K562 (cell line): ENCODE data around the gene CCDC88C. TPM values are rescaled to one million over a fixed set of nuclear protein-coding genes. Genes with fewer than 3 reads are reported as not detected.
A peak's percentile ranks its signal among the peaks of the same experiment; 100 is the strongest.

ENCODE experiments used
- ATAC-seq: fragments of 200-7000 bp; cut with Tn5 transposase; 3 replicates; pipeline ENCODE4 v1.9.1; 2020; ENCODE audit warnings: moderate library complexity
- BruUV-seq: library from RNA; stranded (reverse); fragments of 400-500 nt; replicated peaks from 2 replicates; lab custom pipeline; 2021; lab: Mats Ljungman, UMichigan
- CTCF ChIA-PET: fragments of 300-600 bp; formaldehyde crosslinking; extraction: SDS; loops from one replicate; lab custom pipeline; 2021; ENCODE audit warnings: low intra/inter-chr PET ratio; lab: Yijun Ruan, JAX
- POLR2A ChIA-PET: fragments of 300-600, 350-650 bp; sonication (Branson Sonifier 250); formaldehyde crosslinking; extraction: SDS; loops from one replicate; lab custom pipeline; 2021; ENCODE audit warnings: antibody characterized with exemption, inconsistent platforms; lab: Yijun Ruan, JAX
- DNase-seq, 4 experiments: peaks; one replicate each; pipeline versions ENCODE4 v3.0.0 to v3.0.0-alpha.2; 2011 to 2018; ENCODE audit warnings: low spot score in 3 of 4, mixed read lengths in 3 of 4; ENCODE audit errors: extremely low read depth in 1 of 4
- FAIRE-seq: peaks from 2 replicates; lab custom pipeline; 2011; peaks lifted over from hg19 to GRCh38; lab: Jason Lieb, UNC
- H2AFZ ChIP-seq: 2 replicates; pipeline ENCODE4 v1.6.0; 2011; ENCODE audit warnings: low read depth, low read length, control low read depth, inconsistent platforms
- H3K27ac ChIP-seq: fragments of 200-600 bp; 3 replicates; pipeline ENCODE4 v1.8.0; 2011; ENCODE audit warnings: low read depth, mild to moderate bottlenecking, control low read depth, inconsistent platforms, low read length, moderate library complexity, mixed read lengths; ENCODE audit errors: extremely low read depth
- H3K27me3 ChIP-seq, 2 experiments: fragments of 300-600 bp in 1 of 2; 2 replicates in 1 of 2; 3 replicates in 1 of 2; pipeline versions ENCODE4 v1.6.0 to v1.8.0; 2011; ENCODE audit warnings: inconsistent platforms in 2 of 2, low read length in 2 of 2, mild to moderate bottlenecking in 1 of 2, mixed read lengths in 1 of 2, moderate library complexity in 1 of 2; ENCODE audit not compliant: control insufficient read depth in 2 of 2, insufficient read depth in 2 of 2
- H3K36me3 ChIP-seq: fragments of 300-600 bp; 3 replicates; pipeline ENCODE4 v1.8.0; 2011; ENCODE audit warnings: mild to moderate bottlenecking, low read length, inconsistent platforms; ENCODE audit not compliant: control insufficient read depth, insufficient read depth
- H3K4me1 ChIP-seq, 2 experiments: fragments of 200-600 bp in 1 of 2; replicated peaks in 1 of 2; 2 replicates in 1 of 2; 3 replicates in 1 of 2; pipeline versions ENCODE4 v1.5.1 to v1.8.0; 2011; ENCODE audit warnings: inconsistent platforms in 2 of 2, low read length in 2 of 2, mild to moderate bottlenecking in 1 of 2, mixed read lengths in 1 of 2, moderate library complexity in 1 of 2; ENCODE audit not compliant: control insufficient read depth in 2 of 2, insufficient read depth in 2 of 2
- H3K4me2 ChIP-seq: 2 replicates; pipeline ENCODE4 v1.6.1; 2011; ENCODE audit warnings: low read length, control low read depth, inconsistent platforms, mixed read lengths; ENCODE audit not compliant: insufficient read depth
- H3K4me3 ChIP-seq: fragments of 200-600 bp; sonication (generic), shearing (Covaris generic); 2 replicates; pipeline ENCODE4 v1.5.1; 2016; ENCODE audit warnings: control low read depth, inconsistent platforms
- H3K79me2 ChIP-seq: fragments of 200-600 bp; 3 replicates; pipeline ENCODE4 v1.8.0; 2011; ENCODE audit warnings: low read length, inconsistent platforms; ENCODE audit not compliant: control insufficient read depth, insufficient read depth
- H3K9ac ChIP-seq, 2 experiments: 2 replicates each; pipeline versions ENCODE4 v1.6.0 to v1.6.1; 2011; ENCODE audit warnings: low read depth in 2 of 2, low read length in 2 of 2, control low read depth in 1 of 2, inconsistent platforms in 1 of 2, mild to moderate bottlenecking in 1 of 2, mixed read lengths in 1 of 2; ENCODE audit not compliant: insufficient read depth in 1 of 2
- H3K9me1 ChIP-seq: one replicate; pipeline ENCODE4 v1.6.0; 2011; ENCODE audit warnings: inconsistent platforms, mild to moderate bottlenecking, low read length, moderate library complexity; ENCODE audit not compliant: control insufficient read depth, insufficient read depth
- H3K9me3 ChIP-seq: replicated peaks from 2 replicates; pipeline ENCODE4 v1.5.1; 2011; ENCODE audit warnings: low read depth, low read length, inconsistent platforms; ENCODE audit not compliant: control insufficient read depth, insufficient read depth
- H4K20me1 ChIP-seq: replicated peaks from 2 replicates; pipeline ENCODE4 v1.6.1; 2011; ENCODE audit warnings: low read length, inconsistent platforms, mixed read lengths; ENCODE audit not compliant: control insufficient read depth, insufficient read depth
- BCOR ChIP-seq: fragments of 450-650 bp; IDR thresholded peaks from 2 replicates; pipeline ENCODE4 v1.6.1; 2016
- CBX3 ChIP-seq, 2 experiments: IDR thresholded peaks; 1 replicate in 1 of 2; 2 replicates in 1 of 2; pipeline ENCODE4 v1.6.1; 2012; ENCODE audit warnings: inconsistent platforms in 2 of 2, low read length in 2 of 2, borderline replicate concordance in 1 of 2, control low read depth in 1 of 2
- MYC ChIP-seq, 2 experiments: fragments of 250-450 bp in 1 of 2; sonication (Bioruptor Pico) in 1 of 2; IDR thresholded peaks; 2 replicates each; pipeline versions ENCODE4 v1.5.1 to v1.6.1; 2012 to 2021; ENCODE audit warnings: low read depth in 2 of 2, borderline replicate concordance in 1 of 2, improper control_type of control experiment in 1 of 2, low read length in 1 of 2, mild to moderate bottlenecking in 1 of 2, moderate library complexity in 1 of 2
- NRF1 ChIP-seq, 2 experiments: fragments of 450-650 bp; IDR thresholded peaks in 1 of 2; conservative IDR thresholded peaks in 1 of 2; 2 replicates each; pipeline ENCODE4 v1.6.1; 2014; ENCODE audit warnings: mild to moderate bottlenecking in 2 of 2
- RAD21 ChIP-seq, 2 experiments: fragments of 250-450 bp in 1 of 2; fragments of 450-650 bp in 1 of 2; sonication (Bioruptor Pico) in 1 of 2; formaldehyde crosslinking in 1 of 2; IDR thresholded peaks in 1 of 2; conservative IDR thresholded peaks in 1 of 2; 2 replicates each; pipeline versions ENCODE4 v1.4.0 to v1.8.0; 2020 to 2022; ENCODE audit warnings: mild to moderate bottlenecking in 2 of 2, moderate library complexity in 1 of 2
- RCOR1 ChIP-seq, 2 experiments: IDR thresholded peaks; 2 replicates each; pipeline ENCODE4 v1.6.1; 2012; ENCODE audit warnings: low read depth in 2 of 2, low read length in 2 of 2, borderline replicate concordance in 1 of 2, improper control_type of control experiment in 1 of 2
- RFX5 ChIP-seq: IDR thresholded peaks from 2 replicates; pipeline ENCODE4 v1.6.1; 2011; ENCODE audit warnings: low read depth, mild to moderate bottlenecking, improper control_type of control experiment, low read length
- STAG1 ChIP-seq: sonication (generic); formaldehyde crosslinking; IDR thresholded peaks from 2 replicates; pipeline ENCODE4 v1.5.0; 2020; ENCODE audit warnings: missing genetic modification reagents, borderline replicate concordance
- TCFL5 ChIP-seq: fragments of 250-450 bp; sonication (Bioruptor Pico); conservative IDR thresholded peaks from 2 replicates; pipeline ENCODE4 v1.6.1; 2021; ENCODE audit warnings: mild to moderate bottlenecking, moderate library complexity, matching md5 sums
- TOE1 ChIP-seq, 2 experiments: fragments of 450-650 bp in 1 of 2; sonication (generic) in 1 of 2; formaldehyde crosslinking in 1 of 2; IDR thresholded peaks; 2 replicates each; pipeline versions ENCODE4 v1.7.1 to v1.8.0; 2016 to 2022; ENCODE audit warnings: borderline replicate concordance in 2 of 2, mild to moderate bottlenecking in 2 of 2, antibody characterized with exemption in 1 of 2, inconsistent platforms in 1 of 2, low read depth in 1 of 2, missing genetic modification reagents in 1 of 2, moderate library complexity in 1 of 2
- YBX1 ChIP-seq: fragments of 450-650 bp; IDR thresholded peaks from 2 replicates; pipeline ENCODE4 v1.7.1; 2016; ENCODE audit warnings: mild to moderate bottlenecking
- WGBS: fragments of 100-300 bp; shearing (Covaris generic); methylation state at CpG from one replicate; pipeline ENCODE4 v1.1.6; 2016; ENCODE audit warnings: low coverage, mixed read lengths; ENCODE audit not compliant: insufficient coverage; ENCODE audit errors: missing lambda C conversion rate; 5-methylcytosine and 5-hydroxymethylcytosine counted together
- in situ Hi-C: fragments of 300-500 bp; cut with MboI; formaldehyde crosslinking; loops from 4 replicates; pipeline ENCODE4 v1.15.0; 2018; ENCODE audit warnings: inconsistent platforms, mixed read lengths
- intact Hi-C: fragments of 100-400 bp; cut with micrococcal nuclease; formaldehyde crosslinking; loops from 2 replicates; pipeline ENCODE4 v1.14.2; 2022
- polyA plus RNA-seq, 8 experiments: library from polyadenylated mRNA; depleted of rRNA in 4 of 8; stranded (reverse) in 5 of 8; unstranded in 3 of 8; fragments of >200 nt; fragmentation: Nextera tagmentation in 2 of 8; fragmentation: Illumina TruSeq in 1 of 8; extraction: Ambion mirVana in 2 of 8; extraction: Trizol in 1 of 8; gene quantifications; 2 replicates each; pipeline versions ENCODE4 v1.2.1 to v1.2.3, GENCODE V29; 2011 to 2014; ENCODE audit warnings: inconsistent platforms in 1 of 8, missing spikeins in 1 of 8
- total RNA-seq, 7 experiments: library from RNA; depleted of rRNA in 6 of 7; stranded (reverse); fragments of >200 nt in 6 of 7; fragmentation: Illumina TruSeq in 2 of 7; extraction: Trizol in 2 of 7; gene quantifications; 2 replicates each; pipeline versions ENCODE4 v1.2.1 to v1.2.3, GENCODE V29; 2011 to 2021; ENCODE audit warnings: low replicate concordance in 1 of 7
- TF ChIP-seq, protein P1 (sequence below): fragments of 250-450 bp; sonication (Bioruptor Pico); IDR thresholded peaks from 2 replicates; pipeline ENCODE4 v1.8.0; 2021; ENCODE audit warnings: moderate library complexity, mild to moderate bottlenecking, inconsistent platforms
- TF ChIP-seq, protein P2 (sequence below), 2 experiments: fragments of 450-650 bp; conservative IDR thresholded peaks; 2 replicates each; pipeline ENCODE4 v1.6.1; 2017; ENCODE audit warnings: mild to moderate bottlenecking in 2 of 2, moderate library complexity in 2 of 2
- TF ChIP-seq, protein P3 (sequence below): fragments of 250-450 bp; sonication (Bioruptor Pico); IDR thresholded peaks from 2 replicates; pipeline ENCODE4 v1.8.0; 2021; ENCODE audit warnings: borderline replicate concordance, mild to moderate bottlenecking, moderate library complexity; ENCODE audit not compliant: poor library complexity, severe bottlenecking

Gene CCDC88C
- total and polyA plus RNA-seq, 9 of the 15 experiments (the other 6 are each of a cell fraction or from before 2014, with no cell fraction given), result 0.62 to 22.5 (median 10.7) TPM

DNA sequence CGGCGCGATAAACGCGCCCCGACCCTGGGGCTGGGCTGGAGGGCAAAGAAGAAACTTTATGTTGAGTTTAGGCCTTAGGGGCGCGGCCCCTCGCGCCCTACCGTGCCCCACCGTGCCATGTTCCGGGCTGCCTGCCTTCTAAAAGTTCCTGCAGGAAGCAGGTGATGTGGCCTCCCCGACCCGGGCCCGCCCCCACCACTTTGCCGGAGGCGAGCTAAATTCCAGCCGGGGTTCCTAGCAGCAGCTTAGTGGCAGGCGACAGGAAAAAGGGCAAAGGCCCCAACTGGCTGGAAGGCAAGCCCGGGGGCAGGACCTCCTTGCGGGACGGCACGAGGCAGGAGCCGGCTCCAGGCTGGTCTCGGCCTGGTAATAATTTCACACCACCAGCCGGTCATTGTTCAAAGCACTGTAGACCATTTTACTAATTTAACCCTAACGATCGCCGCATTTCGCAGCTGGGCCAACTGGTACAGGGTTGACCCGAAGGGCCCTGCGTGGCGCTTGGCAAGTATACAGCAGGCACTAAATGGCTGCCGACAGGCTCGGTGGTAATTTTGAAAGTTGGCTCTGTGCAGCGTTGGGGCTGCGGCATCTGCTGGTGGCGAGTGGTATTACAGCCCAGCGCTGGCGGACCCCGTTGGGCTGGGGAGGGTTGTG is 895 bp upstream of the CCDC88C start:
- Histone ChIP-seq H3K9me1 (no peaks in the 10 kb centered on the region), H2AFZ (peak overlapping the region; percentile 97), H3K4me2 (peak overlapping the region; percentile 69), H3K27ac (peak overlapping the region; percentile 82), H3K36me3 (peaks cover 24% of the 10 kb centered on the region; the same call in 1 of the 3 replicates), H3K4me1 (peaks cover 18 to 27% of the 10 kb centered on the region in 2 experiments; a peak in 4 of 5 replicates), H3K79me2 (peaks cover 34% of the 10 kb centered on the region), H3K9ac (peak overlapping the region; percentile 72 to 93), H4K20me1 (no peaks in the 10 kb centered on the region), H3K27me3 (no peaks in the 10 kb centered on the region), H3K9me3 (no peaks in the 10 kb centered on the region), H3K4me3 (peak overlapping the region; percentile 76)
- peak; percentile 79 for FAIRE-seq
- in situ Hi-C loops (no loop called here), intact Hi-C loops (loop anchor here (1.0 to 10.0 kb wide), 4 partner anchors 36 to 244 kb away; no protein-coding TSS in a partner anchor)
- peak; percentile 67 for ATAC-seq
- DNase-seq, result peak; percentile 41 to 75 (median 42)
- POLR2A ChIA-PET, result interaction anchor here (0.6 kb wide), 1 partner anchor 247 kb away, joined by 3 read pairs; no protein-coding TSS in a partner anchor
- TSS peak; percentile 76 for BruUV-seq
- CTCF ChIA-PET, result interaction anchor here (0.7 to 1.8 kb wide), 3 partner anchors 13 to 95 kb away, joined by 4 to 8 read pairs (median 6); no protein-coding TSS in a partner anchor
- 3% methylated on average over 30 of the region's 42 CpGs for WGBS
- TF ChIP-seq MYC (IDR thresholded peaks at IDR 0.05; ENCODE audit: low read depth, low read length), result no peak
- peak; percentile 42; the same call in 1 of the 2 replicates for TF ChIP-seq MYC (CRISPR knock-in tag; IDR thresholded peaks at IDR 0.05; ENCODE audit: borderline replicate concordance, low read depth)
- no peak for TF ChIP-seq YBX1
- TF ChIP-seq, protein P1, sequence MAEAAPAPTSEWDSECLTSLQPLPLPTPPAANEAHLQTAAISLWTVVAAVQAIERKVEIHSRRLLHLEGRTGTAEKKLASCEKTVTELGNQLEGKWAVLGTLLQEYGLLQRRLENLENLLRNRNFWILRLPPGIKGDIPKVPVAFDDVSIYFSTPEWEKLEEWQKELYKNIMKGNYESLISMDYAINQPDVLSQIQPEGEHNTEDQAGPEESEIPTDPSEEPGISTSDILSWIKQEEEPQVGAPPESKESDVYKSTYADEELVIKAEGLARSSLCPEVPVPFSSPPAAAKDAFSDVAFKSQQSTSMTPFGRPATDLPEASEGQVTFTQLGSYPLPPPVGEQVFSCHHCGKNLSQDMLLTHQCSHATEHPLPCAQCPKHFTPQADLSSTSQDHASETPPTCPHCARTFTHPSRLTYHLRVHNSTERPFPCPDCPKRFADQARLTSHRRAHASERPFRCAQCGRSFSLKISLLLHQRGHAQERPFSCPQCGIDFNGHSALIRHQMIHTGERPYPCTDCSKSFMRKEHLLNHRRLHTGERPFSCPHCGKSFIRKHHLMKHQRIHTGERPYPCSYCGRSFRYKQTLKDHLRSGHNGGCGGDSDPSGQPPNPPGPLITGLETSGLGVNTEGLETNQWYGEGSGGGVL (CRISPR knock-in tag), result no peak
- TF ChIP-seq, protein P2, sequence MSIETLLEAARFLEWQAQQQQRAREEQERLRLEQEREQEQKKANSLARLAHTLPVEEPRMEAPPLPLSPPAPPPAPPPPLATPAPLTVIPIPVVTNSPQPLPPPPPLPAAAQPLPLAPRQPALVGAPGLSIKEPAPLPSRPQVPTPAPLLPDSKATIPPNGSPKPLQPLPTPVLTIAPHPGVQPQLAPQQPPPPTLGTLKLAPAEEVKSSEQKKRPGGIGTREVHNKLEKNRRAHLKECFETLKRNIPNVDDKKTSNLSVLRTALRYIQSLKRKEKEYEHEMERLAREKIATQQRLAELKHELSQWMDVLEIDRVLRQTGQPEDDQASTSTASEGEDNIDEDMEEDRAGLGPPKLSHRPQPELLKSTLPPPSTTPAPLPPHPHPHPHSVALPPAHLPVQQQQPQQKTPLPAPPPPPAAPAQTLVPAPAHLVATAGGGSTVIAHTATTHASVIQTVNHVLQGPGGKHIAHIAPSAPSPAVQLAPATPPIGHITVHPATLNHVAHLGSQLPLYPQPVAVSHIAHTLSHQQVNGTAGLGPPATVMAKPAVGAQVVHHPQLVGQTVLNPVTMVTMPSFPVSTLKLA (conservative IDR thresholded peaks at IDR 0.05), result peak in 1 of 2 experiments; percentile 24; a peak in 3 of 4 replicates
- TF ChIP-seq TOE1 (IDR thresholded peaks at IDR 0.05; ENCODE audit: borderline replicate concordance), result no peak; the same call in 1 of the 2 replicates
- TF ChIP-seq TOE1 (CRISPR knock-in tag; IDR thresholded peaks at IDR 0.05; ENCODE audit: borderline replicate concordance, low read depth), result no peak
- TF ChIP-seq CBX3 (IDR thresholded peaks at IDR 0.05; ENCODE audit: borderline replicate concordance in 1 of 2, low read length in 2 of 2), result peak in 1 of 2 experiments; percentile 39; a peak in 1 of 3 replicates
- TF ChIP-seq, protein P3, sequence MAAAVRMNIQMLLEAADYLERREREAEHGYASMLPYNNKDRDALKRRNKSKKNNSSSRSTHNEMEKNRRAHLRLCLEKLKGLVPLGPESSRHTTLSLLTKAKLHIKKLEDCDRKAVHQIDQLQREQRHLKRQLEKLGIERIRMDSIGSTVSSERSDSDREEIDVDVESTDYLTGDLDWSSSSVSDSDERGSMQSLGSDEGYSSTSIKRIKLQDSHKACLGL (CRISPR knock-in tag), result no peak
- peak; percentile 75 to 83 for TF ChIP-seq RAD21 (CRISPR knock-in tag; conservative IDR thresholded peaks at IDR 0.05 in 1 of 2, IDR thresholded peaks at IDR 0.05 in 1 of 2)
- peak; percentile 57; the same call in 1 of the 2 replicates for TF ChIP-seq BCOR
- peak; percentile 26 to 68; a peak in 1 of 4 replicates for TF ChIP-seq NRF1 (conservative IDR thresholded peaks at IDR 0.05 in 1 of 2, IDR thresholded peaks at IDR 0.05 in 1 of 2)
- TF ChIP-seq RFX5, result no peak
- TF ChIP-seq RCOR1 (IDR thresholded peaks at IDR 0.05; ENCODE audit: borderline replicate concordance in 1 of 2, low read depth in 2 of 2, low read length in 2 of 2), result peak in 1 of 2 experiments; percentile 56; a peak in 2 of 4 replicates
- peak; percentile 13; the same call in 1 of the 2 replicates for TF ChIP-seq STAG1 (CRISPR knock-in tag)
- no peak for TF ChIP-seq TCFL5 (CRISPR knock-in tag)
